Measurements from ENCODE around the gene GPR137.

Gene GPR137

GRCh38 chr11:64292460-64293254 is 7.0 kb downstream of the GPR137 start:
- no peaks in the 10 kb centered on the region for H3K4me1 ChIP-seq (ENCODE audit: insufficient read depth, low read length)
- peaks cover 52 to 77% of the 10 kb centered on the region in 2 donors for H3K27me3 ChIP-seq (ENCODE audit: control insufficient read depth in 1 of 2, insufficient read depth in 2 of 2, low read length in 2 of 2)

GRCh38 chr11:64294774-64295173 is 9.1 kb downstream of the GPR137 start:
- no peak overlapping the region for H3K4me3 ChIP-seq (ENCODE audit: low read depth in 1 of 2, low read length in 2 of 2)
- peaks cover 64 to 96% of the 10 kb centered on the region in 2 donors for H3K27me3 ChIP-seq (ENCODE audit: control insufficient read depth in 1 of 2, insufficient read depth in 2 of 2, low read length in 2 of 2)
- H3K36me3 ChIP-seq (ENCODE audit: insufficient read depth, low read length), result no peaks in the 10 kb centered on the region
- no peak overlapping the region for H3K9ac ChIP-seq (ENCODE audit: low read length)
- H3K27ac ChIP-seq (ENCODE audit: low read depth, low read length), result no peak overlapping the region
- H3K9me3 ChIP-seq (ENCODE audit: low read length), result no peaks in the 10 kb centered on the region
- peaks cover 2% of the 10 kb centered on the region for H3K4me1 ChIP-seq (ENCODE audit: insufficient read depth, low read length)

More at GRCh38 chr11:64292460-64293254, 7.0 kb downstream of the GPR137 start:
- no peaks in the 10 kb centered on the region for H3K36me3 ChIP-seq (ENCODE audit: insufficient read depth, low read length)
- H3K9me3 ChIP-seq (ENCODE audit: low read length), result no peaks in the 10 kb centered on the region
- H3K4me3 ChIP-seq (ENCODE audit: low read depth in 1 of 2, low read length in 2 of 2), result no peak overlapping the region
- H3K27ac ChIP-seq (ENCODE audit: low read depth, low read length), result no peak overlapping the region
- no peak overlapping the region for H3K9ac ChIP-seq (ENCODE audit: low read length)

GRCh38 chr11:64295760-64296159 is 10.1 kb downstream of the GPR137 start:
- Histone ChIP-seq H3K9ac (ENCODE audit: low read length) (no peak overlapping the region), H3K36me3 (ENCODE audit: insufficient read depth, low read length) (no peaks in the 10 kb centered on the region), H3K4me1 (ENCODE audit: insufficient read depth, low read length) (peaks cover 12% of the 10 kb centered on the region), H3K4me3 (ENCODE audit: low read depth in 1 of 2, low read length in 2 of 2) (no peak overlapping the region), H3K27me3 (ENCODE audit: control insufficient read depth in 1 of 2, insufficient read depth in 2 of 2, low read length in 2 of 2) (peaks cover 66 to 96% of the 10 kb centered on the region in 2 donors), H3K9me3 (ENCODE audit: low read length) (no peaks in the 10 kb centered on the region), H3K27ac (ENCODE audit: low read depth, low read length) (no peak overlapping the region)

GRCh38 chr11:64296236-64296635 is 10.6 kb downstream of the GPR137 start:
- Histone ChIP-seq H3K4me3 (ENCODE audit: low read depth in 1 of 2, low read length in 2 of 2) (no peak overlapping the region), H3K4me1 (ENCODE audit: insufficient read depth, low read length) (peaks cover 16% of the 10 kb centered on the region), H3K27me3 (ENCODE audit: control insufficient read depth in 1 of 2, insufficient read depth in 2 of 2, low read length in 2 of 2) (peaks cover 64 to 93% of the 10 kb centered on the region in 2 donors), H3K9ac (ENCODE audit: low read length) (no peak overlapping the region), H3K36me3 (ENCODE audit: insufficient read depth, low read length) (no peaks in the 10 kb centered on the region), H3K27ac (ENCODE audit: low read depth, low read length) (no peak overlapping the region), H3K9me3 (ENCODE audit: low read length) (no peaks in the 10 kb centered on the region)

- Histone ChIP-seq H3K27ac (ENCODE audit: low read depth, low read length) (no peak overlapping the region), H3K4me1 (ENCODE audit: insufficient read depth, low read length) (peaks cover 17% of the 10 kb centered on the region), H3K27me3 (ENCODE audit: control insufficient read depth in 1 of 2, insufficient read depth in 2 of 2, low read length in 2 of 2) (peaks cover 67 to 94% of the 10 kb centered on the region in 2 donors), H3K9me3 (ENCODE audit: low read length) (no peaks in the 10 kb centered on the region), H3K9ac (ENCODE audit: low read length) (no peak overlapping the region), H3K36me3 (ENCODE audit: insufficient read depth, low read length) (no peaks in the 10 kb centered on the region), H3K4me3 (ENCODE audit: low read depth in 1 of 2, low read length in 2 of 2) (no peak overlapping the region)
Observed at GRCh38 chr11:64296830-64297698, 11.4 kb downstream of the GPR137 start.

- H3K27ac ChIP-seq (ENCODE audit: low read depth, low read length), result no peak overlapping the region
- H3K4me1 ChIP-seq (ENCODE audit: insufficient read depth, low read length), result peaks cover 17% of the 10 kb centered on the region
- no peaks in the 10 kb centered on the region for H3K36me3 ChIP-seq (ENCODE audit: insufficient read depth, low read length)
- peaks cover 62 to 90% of the 10 kb centered on the region in 2 donors for H3K27me3 ChIP-seq (ENCODE audit: control insufficient read depth in 1 of 2, insufficient read depth in 2 of 2, low read length in 2 of 2)
- H3K9ac ChIP-seq (ENCODE audit: low read length), result no peak overlapping the region
- H3K9me3 ChIP-seq (ENCODE audit: low read length), result no peaks in the 10 kb centered on the region
- no peak overlapping the region for H3K4me3 ChIP-seq (ENCODE audit: low read depth in 1 of 2, low read length in 2 of 2)
Observed at GRCh38 chr11:64297699-64298358, 12.2 kb downstream of the GPR137 start.

- H3K4me1 ChIP-seq (ENCODE audit: insufficient read depth, low read length), result peaks cover 30% of the 10 kb centered on the region
- no peak overlapping the region for H3K9ac ChIP-seq (ENCODE audit: low read length)
- H3K4me3 ChIP-seq (ENCODE audit: low read depth in 1 of 2, low read length in 2 of 2), result peak overlapping the region; percentile 0 to 43
- H3K36me3 ChIP-seq (ENCODE audit: insufficient read depth, low read length), result no peaks in the 10 kb centered on the region
- H3K27ac ChIP-seq (ENCODE audit: low read depth, low read length), result no peak overlapping the region
- H3K9me3 ChIP-seq (ENCODE audit: low read length), result no peaks in the 10 kb centered on the region
- peaks cover 64 to 87% of the 10 kb centered on the region in 2 donors for H3K27me3 ChIP-seq (ENCODE audit: control insufficient read depth in 1 of 2, insufficient read depth in 2 of 2, low read length in 2 of 2)
Observed at GRCh38 chr11:64298966-64299846, 13.6 kb downstream of the GPR137 start.

GRCh38 chr11:64299847-64300648 is 14.4 kb downstream of the GPR137 start, which contains the start of gene CATSPERZ:
TSS of gene CATSPERZ (plus strand) at chr11:64300358. CDS start at chr11:64300411, 53 bp downstream.
- peaks cover 62 to 80% of the 10 kb centered on the region in 2 donors for H3K27me3 ChIP-seq (ENCODE audit: control insufficient read depth in 1 of 2, insufficient read depth in 2 of 2, low read length in 2 of 2)
- no peak within 1 kb of the TSS for H3K27ac ChIP-seq (ENCODE audit: low read depth, low read length)
- peaks cover 30% of the 10 kb centered on the region for H3K4me1 ChIP-seq (ENCODE audit: insufficient read depth, low read length)
- no peaks in the 10 kb centered on the region for H3K9me3 ChIP-seq (ENCODE audit: low read length)
- peak within 1 kb of the TSS; percentile 0 to 45 for H3K4me3 ChIP-seq (ENCODE audit: low read depth in 1 of 2, low read length in 2 of 2)
- no peak within 1 kb of the TSS for H3K9ac ChIP-seq (ENCODE audit: low read length)
- H3K36me3 ChIP-seq (ENCODE audit: insufficient read depth, low read length), result no peaks in the 10 kb centered on the region

GRCh38 chr11:64303109-64304031 is 17.7 kb downstream of the GPR137 start:
- peak overlapping the region; percentile 73 for H3K9ac ChIP-seq (ENCODE audit: low read length)
- peak overlapping the region in 1 of 2 donors; percentile 83 for H3K4me3 ChIP-seq (ENCODE audit: low read depth in 1 of 2, low read length in 2 of 2)
- peaks cover 29 to 47% of the 10 kb centered on the region in 2 donors for H3K27me3 ChIP-seq (ENCODE audit: control insufficient read depth in 1 of 2, insufficient read depth in 2 of 2, low read length in 2 of 2)
- H3K9me3 ChIP-seq (ENCODE audit: low read length), result no peaks in the 10 kb centered on the region
- peak overlapping the region; percentile 91 for H3K27ac ChIP-seq (ENCODE audit: low read depth, low read length)
- no peaks in the 10 kb centered on the region for H3K36me3 ChIP-seq (ENCODE audit: insufficient read depth, low read length)
- peaks cover 38% of the 10 kb centered on the region for H3K4me1 ChIP-seq (ENCODE audit: insufficient read depth, low read length)
